HEK293 (cell line): ENCODE data around the gene SETD7.

Source experiments
- CTCF ChIA-PET: fragments of 350-600 bp; formaldehyde crosslinking; extraction: SDS; loops from one replicate; lab custom pipeline; 2021; ENCODE audit warnings: antibody characterized with exemption; lab: Yijun Ruan, JAX
- POLR2A ChIA-PET: fragments of 300-600 bp; formaldehyde crosslinking; extraction: SDS; loops from one replicate; lab custom pipeline; 2020; ENCODE audit warnings: antibody characterized with exemption, inconsistent platforms; lab: Yijun Ruan, JAX
- H3K27ac ChIP-seq: fragments of 200-500 bp; sonication (Bioruptor generic); 2 replicates; pipeline ENCODE4 v1.5.1; 2014; ENCODE audit warnings: low read depth, low read length, control low read depth, inconsistent platforms; ENCODE audit errors: extremely low read depth
- H3K36me3 ChIP-seq, 2 experiments: fragments of 200-500 bp in 1 of 2; sonication (Bioruptor generic) in 1 of 2; 1 replicate in 1 of 2; 2 replicates in 1 of 2; pipeline ENCODE4 v1.5.1; 2014 to 2017; ENCODE audit warnings: inconsistent platforms in 2 of 2, low read length in 2 of 2; ENCODE audit not compliant: control insufficient read depth in 2 of 2, insufficient read depth in 1 of 2
- H3K4me1 ChIP-seq: fragments of 200-500 bp; sonication (Bioruptor generic); 2 replicates; pipeline ENCODE4 v1.5.1; 2014; ENCODE audit warnings: mild to moderate bottlenecking, low read length, inconsistent platforms; ENCODE audit not compliant: control insufficient read depth, insufficient read depth
- H3K4me3 ChIP-seq: 2 replicates; pipeline ENCODE4 v1.5.1; 2011; ENCODE audit warnings: low read depth, mild to moderate bottlenecking, control low read depth, low read length, moderate library complexity
- H3K9me3 ChIP-seq: fragments of 200-500 bp; sonication (Bioruptor generic); 2 replicates; pipeline ENCODE4 v1.5.1; 2014; ENCODE audit warnings: low read depth, low read length, inconsistent platforms; ENCODE audit not compliant: control insufficient read depth, insufficient read depth
- CTCF ChIP-seq: fragments of 450-650 bp; formaldehyde crosslinking; IDR thresholded peaks from 2 replicates; pipeline ENCODE4 v1.5.1; 2016; ENCODE audit warnings: missing biosample characterization, missing genetic modification characterization
- FEZF1 ChIP-seq: fragments of 450-650 bp; formaldehyde crosslinking; IDR thresholded peaks from 2 replicates; pipeline ENCODE4 v1.5.1; 2016; ENCODE audit warnings: missing biosample characterization, missing genetic modification characterization
- GLIS2 ChIP-seq: fragments of 450-650 bp; formaldehyde crosslinking; IDR thresholded peaks from 2 replicates; pipeline ENCODE4 v1.5.1; 2016; ENCODE audit warnings: missing biosample characterization, missing genetic modification characterization
- IKZF3 ChIP-seq: fragments of 450-650 bp; IDR thresholded peaks from 2 replicates; pipeline ENCODE4 v1.5.0; 2018; ENCODE audit warnings: missing biosample characterization, mild to moderate bottlenecking, missing genetic modification characterization, moderate library complexity
- OSR2 ChIP-seq: fragments of 450-650 bp; formaldehyde crosslinking; IDR thresholded peaks from 2 replicates; pipeline ENCODE4 v1.5.1; 2016; ENCODE audit warnings: missing biosample characterization, missing genetic modification characterization
- OVOL3 ChIP-seq: fragments of 450-650 bp; formaldehyde crosslinking; IDR thresholded peaks from 2 replicates; pipeline ENCODE4 v1.5.1; 2016; ENCODE audit warnings: missing biosample characterization, missing genetic modification characterization
- PATZ1 ChIP-seq: fragments of 450-650 bp; formaldehyde crosslinking; IDR thresholded peaks from 2 replicates; pipeline ENCODE4 v1.5.1; 2016; ENCODE audit warnings: missing biosample characterization, missing genetic modification characterization
- PRDM10 ChIP-seq: fragments of 450-650 bp; formaldehyde crosslinking; IDR thresholded peaks from 2 replicates; pipeline ENCODE4 v1.5.1; 2016; ENCODE audit warnings: missing biosample characterization, missing genetic modification characterization
- REPIN1 ChIP-seq: fragments of 450-650 bp; formaldehyde crosslinking; IDR thresholded peaks from 2 replicates; pipeline ENCODE4 v1.5.1; 2017; ENCODE audit warnings: missing biosample characterization, missing genetic modification characterization, low read depth
- SCRT2 ChIP-seq: fragments of 450-650 bp; formaldehyde crosslinking; IDR thresholded peaks from 2 replicates; pipeline ENCODE4 v1.5.1; 2016; ENCODE audit warnings: missing biosample characterization, missing genetic modification characterization
- SP7 ChIP-seq: fragments of 450-650 bp; formaldehyde crosslinking; IDR thresholded peaks from 2 replicates; pipeline ENCODE4 v1.5.1; 2016; ENCODE audit warnings: missing biosample characterization, missing genetic modification characterization
- YY1 ChIP-seq: fragments of 450-650 bp; formaldehyde crosslinking; IDR thresholded peaks from 2 replicates; pipeline ENCODE4 v1.5.1; 2018; ENCODE audit warnings: missing biosample characterization, missing genetic modification characterization
- ZBTB11 ChIP-seq: fragments of 450-650 bp; formaldehyde crosslinking; conservative IDR thresholded peaks from 2 replicates; pipeline ENCODE4 v1.5.1; 2016; ENCODE audit warnings: low read depth, missing biosample characterization, missing genetic modification characterization
- ZFP69B ChIP-seq: fragments of 450-650 bp; formaldehyde crosslinking; IDR thresholded peaks from 2 replicates; pipeline ENCODE4 v1.5.1; 2016; ENCODE audit warnings: missing biosample characterization, missing genetic modification characterization
- ZNF18 ChIP-seq: fragments of 450-650 bp; formaldehyde crosslinking; IDR thresholded peaks from 2 replicates; pipeline ENCODE4 v1.5.1; 2016; ENCODE audit warnings: missing biosample characterization, missing genetic modification characterization
- ZNF274 ChIP-seq, 2 experiments: fragments of 200-500 bp in 1 of 2; fragments of 450-650 bp in 1 of 2; sonication (Bioruptor generic) in 1 of 2; formaldehyde crosslinking in 1 of 2; IDR thresholded peaks; 2 replicates each; pipeline versions ENCODE4 v1.5.1 to v1.6.1; 2014 to 2016; ENCODE audit warnings: borderline replicate concordance in 1 of 2, inconsistent platforms in 1 of 2, low read length in 1 of 2, missing biosample characterization in 1 of 2, missing genetic modification characterization in 1 of 2
- ZNF324 ChIP-seq: fragments of 450-650 bp; formaldehyde crosslinking; IDR thresholded peaks from 2 replicates; pipeline ENCODE4 v1.5.1; 2016; ENCODE audit warnings: missing biosample characterization, missing genetic modification characterization
- ZNF341 ChIP-seq: fragments of 450-650 bp; formaldehyde crosslinking; IDR thresholded peaks from 2 replicates; pipeline ENCODE4; 2016; ENCODE audit warnings: low read depth, missing biosample characterization, missing genetic modification characterization
- ZNF501 ChIP-seq: fragments of 450-650 bp; formaldehyde crosslinking; IDR thresholded peaks from 2 replicates; pipeline ENCODE4 v1.5.1; 2016; ENCODE audit warnings: missing biosample characterization, missing genetic modification characterization
- ZNF514 ChIP-seq: fragments of 450-650 bp; formaldehyde crosslinking; IDR thresholded peaks from 2 replicates; pipeline ENCODE4 v1.5.1; 2016; ENCODE audit warnings: missing biosample characterization, missing genetic modification characterization
- ZNF600 ChIP-seq: fragments of 450-650 bp; formaldehyde crosslinking; IDR thresholded peaks from 2 replicates; pipeline ENCODE4 v1.5.1; 2016; ENCODE audit warnings: missing biosample characterization, missing genetic modification characterization
- ZNF747 ChIP-seq: fragments of 450-650 bp; formaldehyde crosslinking; IDR thresholded peaks from 2 replicates; pipeline ENCODE4 v1.5.1; 2016; ENCODE audit warnings: missing biosample characterization, missing genetic modification characterization
- ZSCAN16 ChIP-seq: fragments of 450-650 bp; formaldehyde crosslinking; IDR thresholded peaks from 2 replicates; pipeline ENCODE4 v1.5.1; 2016; ENCODE audit warnings: missing biosample characterization, missing genetic modification characterization
- ZXDB ChIP-seq: fragments of 450-650 bp; formaldehyde crosslinking; IDR thresholded peaks from 2 replicates; pipeline ENCODE4 v1.5.1; 2016; ENCODE audit warnings: missing biosample characterization, missing genetic modification characterization

Gene SETD7

GRCh38 chr4:139556724-139557555 is 921 bp upstream of the SETD7 start:
- Histone ChIP-seq H3K27ac (peak overlapping the region; percentile 95), H3K9me3 (no peaks in the 10 kb centered on the region), H3K4me1 (peaks cover 21% of the 10 kb centered on the region), H3K4me3 (peak overlapping the region; percentile 82), H3K36me3 (no peaks in the 10 kb centered on the region)
- POLR2A ChIA-PET: interaction anchor here (0.6 to 1.7 kb wide), 7 partner anchors 10 to 104 kb away, joined by 3 to 4 read pairs (median 3); no protein-coding TSS in a partner anchor
- CTCF ChIA-PET: interaction anchor here (0.6 to 1.3 kb wide), 3 partner anchors 29 to 479 kb away, joined by 3 to 5 read pairs (median 3); no protein-coding TSS in a partner anchor
- peak; percentile 97 for TF ChIP-seq OSR2 (tag by site-specific recombination)
- TF ChIP-seq ZXDB: 0 out of 2 replicates have a peak, but pooled peaks have one; percentile 22
- peak; percentile 60 for TF ChIP-seq IKZF3
- TF ChIP-seq SP7 (tag by site-specific recombination): peak; percentile 45; the same call in 1 of the 2 replicates
- 0 out of 2 replicates have a peak, but pooled peaks have one; percentile 16 for TF ChIP-seq YY1
- no peak for TF ChIP-seq ZNF274 (IDR thresholded peaks at IDR 0.05; ENCODE audit: low read length)
- TF ChIP-seq ZNF274 (tag by site-specific recombination; IDR thresholded peaks at IDR 0.05; ENCODE audit: borderline replicate concordance): no peak
- 0 out of 2 replicates have a peak, but pooled peaks have one; percentile 52 for TF ChIP-seq ZNF18
- TF ChIP-seq ZNF747 (tag by site-specific recombination): no peak
- peak; percentile 32; the same call in 1 of the 2 replicates for TF ChIP-seq PATZ1 (tag by site-specific recombination)
- TF ChIP-seq OVOL3 (tag by site-specific recombination): no peak
- no peak for TF ChIP-seq REPIN1 (tag by site-specific recombination)
- peak; percentile 100 for TF ChIP-seq FEZF1
- peak; percentile 96 for TF ChIP-seq SCRT2 (tag by site-specific recombination)
- TF ChIP-seq ZNF324: no peak
- no peak for TF ChIP-seq ZSCAN16
- TF ChIP-seq ZNF341 (tag by site-specific recombination): peak; percentile 59
- TF ChIP-seq ZFP69B (tag by site-specific recombination): peak; percentile 36; the same call in 1 of the 2 replicates
- peak; percentile 71; the same call in 1 of the 2 replicates for TF ChIP-seq ZBTB11 (tag by site-specific recombination)
- TF ChIP-seq ZNF501 (tag by site-specific recombination): peak; percentile 0; the same call in 1 of the 2 replicates
- TF ChIP-seq ZNF514 (tag by site-specific recombination): no peak
- TF ChIP-seq CTCF: peak; percentile 43
- peak; percentile 61 for TF ChIP-seq GLIS2 (tag by site-specific recombination)
- TF ChIP-seq PRDM10 (tag by site-specific recombination): peak; percentile 76
- peak; percentile 52 for TF ChIP-seq ZNF600 (tag by site-specific recombination)
